ENCODE measurements around the gene ENG.

DNA sequence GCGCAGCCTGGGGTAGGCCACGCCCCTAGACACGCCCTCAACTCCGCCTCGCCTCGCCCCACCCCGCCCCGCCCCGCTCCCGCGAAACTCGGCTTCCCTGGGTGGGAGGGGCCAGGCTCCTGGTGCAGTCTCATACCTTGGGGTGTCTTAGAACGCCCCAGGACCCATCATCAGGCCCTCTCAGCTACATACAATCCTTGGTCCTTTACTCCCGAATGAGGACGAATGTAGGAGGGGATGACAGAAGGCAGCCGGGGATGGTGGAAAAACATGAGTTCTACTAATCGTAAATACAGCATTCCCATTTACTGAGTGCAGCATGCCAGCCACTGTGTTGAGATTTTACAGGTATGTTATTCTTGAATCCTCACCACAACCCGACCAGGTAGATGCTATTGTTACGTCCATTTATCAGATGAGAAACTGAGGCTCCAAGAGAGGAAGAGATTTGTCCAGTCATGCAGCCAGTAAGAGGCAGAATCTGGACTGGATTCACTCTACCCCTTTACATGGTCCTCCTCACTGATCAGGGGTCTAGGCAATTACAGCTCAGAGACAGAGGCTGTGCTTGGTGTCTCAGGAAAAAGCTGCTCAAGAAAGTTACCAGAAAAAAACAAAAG lies 82.8 kb downstream of the ENG start:
- TF ChIP-seq, protein P1, sequence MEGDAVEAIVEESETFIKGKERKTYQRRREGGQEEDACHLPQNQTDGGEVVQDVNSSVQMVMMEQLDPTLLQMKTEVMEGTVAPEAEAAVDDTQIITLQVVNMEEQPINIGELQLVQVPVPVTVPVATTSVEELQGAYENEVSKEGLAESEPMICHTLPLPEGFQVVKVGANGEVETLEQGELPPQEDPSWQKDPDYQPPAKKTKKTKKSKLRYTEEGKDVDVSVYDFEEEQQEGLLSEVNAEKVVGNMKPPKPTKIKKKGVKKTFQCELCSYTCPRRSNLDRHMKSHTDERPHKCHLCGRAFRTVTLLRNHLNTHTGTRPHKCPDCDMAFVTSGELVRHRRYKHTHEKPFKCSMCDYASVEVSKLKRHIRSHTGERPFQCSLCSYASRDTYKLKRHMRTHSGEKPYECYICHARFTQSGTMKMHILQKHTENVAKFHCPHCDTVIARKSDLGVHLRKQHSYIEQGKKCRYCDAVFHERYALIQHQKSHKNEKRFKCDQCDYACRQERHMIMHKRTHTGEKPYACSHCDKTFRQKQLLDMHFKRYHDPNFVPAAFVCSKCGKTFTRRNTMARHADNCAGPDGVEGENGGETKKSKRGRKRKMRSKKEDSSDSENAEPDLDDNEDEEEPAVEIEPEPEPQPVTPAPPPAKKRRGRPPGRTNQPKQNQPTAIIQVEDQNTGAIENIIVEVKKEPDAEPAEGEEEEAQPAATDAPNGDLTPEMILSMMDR (conservative IDR thresholded peaks at IDR 0.05; ENCODE audit: low read depth, low read length) = no peak
- TF ChIP-seq POLR2A (IDR thresholded peaks at IDR 0.05; ENCODE audit: low read depth, low read length) = no peak
- no peak for TF ChIP-seq RFX5 (IDR thresholded peaks at IDR 0.05; ENCODE audit: low read depth, low read length)
- TF ChIP-seq CEBPB (IDR thresholded peaks at IDR 0.05; ENCODE audit: low read depth, low read length) = no peak
- TF ChIP-seq, protein P2, sequence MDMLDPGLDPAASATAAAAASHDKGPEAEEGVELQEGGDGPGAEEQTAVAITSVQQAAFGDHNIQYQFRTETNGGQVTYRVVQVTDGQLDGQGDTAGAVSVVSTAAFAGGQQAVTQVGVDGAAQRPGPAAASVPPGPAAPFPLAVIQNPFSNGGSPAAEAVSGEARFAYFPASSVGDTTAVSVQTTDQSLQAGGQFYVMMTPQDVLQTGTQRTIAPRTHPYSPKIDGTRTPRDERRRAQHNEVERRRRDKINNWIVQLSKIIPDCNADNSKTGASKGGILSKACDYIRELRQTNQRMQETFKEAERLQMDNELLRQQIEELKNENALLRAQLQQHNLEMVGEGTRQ (IDR thresholded peaks at IDR 0.05; ENCODE audit: low read depth, low read length) = no peak
- no peak for TF ChIP-seq RAD21 (IDR thresholded peaks at IDR 0.05; ENCODE audit: low read length)
- TF ChIP-seq, protein P3, sequence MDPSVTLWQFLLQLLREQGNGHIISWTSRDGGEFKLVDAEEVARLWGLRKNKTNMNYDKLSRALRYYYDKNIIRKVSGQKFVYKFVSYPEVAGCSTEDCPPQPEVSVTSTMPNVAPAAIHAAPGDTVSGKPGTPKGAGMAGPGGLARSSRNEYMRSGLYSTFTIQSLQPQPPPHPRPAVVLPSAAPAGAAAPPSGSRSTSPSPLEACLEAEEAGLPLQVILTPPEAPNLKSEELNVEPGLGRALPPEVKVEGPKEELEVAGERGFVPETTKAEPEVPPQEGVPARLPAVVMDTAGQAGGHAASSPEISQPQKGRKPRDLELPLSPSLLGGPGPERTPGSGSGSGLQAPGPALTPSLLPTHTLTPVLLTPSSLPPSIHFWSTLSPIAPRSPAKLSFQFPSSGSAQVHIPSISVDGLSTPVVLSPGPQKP (IDR thresholded peaks at IDR 0.05; ENCODE audit: borderline replicate concordance, low read depth, low read length) = no peak
- TF ChIP-seq MXI1 (IDR thresholded peaks at IDR 0.05; ENCODE audit: borderline replicate concordance, low read depth, low read length) = no peak
